Measurements from ENCODE around the gene CAMSAP1. TPM values are rescaled to one million over a fixed set of nuclear protein-coding genes. Genes with fewer than 3 reads are reported as not detected.

The CAMSAP1 gene
- total and polyA plus RNA-seq, 2 of the 4 experiments (the other 2 are of a cell fraction): 8.2 to 19.5 TPM

DNA sequence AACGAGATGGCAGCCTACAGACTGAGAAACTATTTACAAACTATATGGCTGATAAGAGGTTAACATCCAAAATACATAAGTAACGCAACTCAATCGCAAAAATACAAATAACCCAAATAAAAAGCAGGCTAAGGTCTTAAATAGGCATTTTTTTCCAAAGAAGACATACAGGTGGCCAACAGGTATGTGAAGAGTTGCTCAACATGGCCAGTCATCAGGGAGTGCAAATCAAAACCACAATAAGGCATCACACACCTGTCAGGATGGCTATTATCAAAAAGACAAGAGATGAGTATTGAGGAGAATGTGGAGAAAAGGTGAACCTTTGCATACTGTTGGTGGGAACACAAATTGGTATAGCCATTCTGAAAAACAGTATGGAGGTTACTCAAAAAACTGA, 73.5 kb downstream of the CAMSAP1 start:
- Histone ChIP-seq H4K8ac (ENCODE audit: low read depth in 2 of 2, low read length in 2 of 2) (no peak overlapping the region), H3K27ac (ENCODE audit: insufficient read depth, low read length) (no peak overlapping the region), H4K5ac (ENCODE audit: low read depth, low read length) (no peak overlapping the region), H3K14ac (replicated peaks; ENCODE audit: low read depth, low read length) (no peak overlapping the region), H3K23ac (ENCODE audit: low read depth, low read length) (no peak overlapping the region), H3K36me3 (ENCODE audit: control insufficient read depth, insufficient read depth, low read length) (peaks cover 8% of the 10 kb centered on the region; the same call in 1 of the 2 replicates), H2BK20ac (ENCODE audit: low read depth, low read length) (no peak overlapping the region), H2AK5ac (ENCODE audit: low read depth, low read length) (no peak overlapping the region), H2BK120ac (ENCODE audit: low read depth, low read length) (no peak overlapping the region), H3K18ac (ENCODE audit: low read depth, low read length) (no peak overlapping the region), H2BK5ac (ENCODE audit: low read depth, low read length, poor library complexity, severe bottlenecking) (no peak overlapping the region), H3K4ac (ENCODE audit: low read depth, low read length) (no peak overlapping the region), H3K4me2 (ENCODE audit: low read depth, low read length) (no peak overlapping the region), H4K20me1 (ENCODE audit: insufficient read depth, low read length) (peaks cover 22% of the 10 kb centered on the region), H3K27me3 (ENCODE audit: control insufficient read depth, insufficient read depth, low read length) (no peaks in the 10 kb centered on the region), H2BK15ac (ENCODE audit: low read depth, low read length) (no peak overlapping the region), H3K9me3 (ENCODE audit: control insufficient read depth, insufficient read depth, low read length) (no peaks in the 10 kb centered on the region), H3K4me3 (ENCODE audit: insufficient read depth, low read depth, low read length) (no peak overlapping the region), H3K9ac (ENCODE audit: low read depth, low read length) (no peak overlapping the region), H2AFZ (replicated peaks; ENCODE audit: low read length, poor library complexity) (no peak overlapping the region), H2AK9ac (replicated peaks; ENCODE audit: low read depth, low read length, poor library complexity) (no peak overlapping the region), H3K79me1 (ENCODE audit: low read depth in 1 of 2, low read length in 2 of 2) (peaks cover 39 to 55% of the 10 kb centered on the region in 2 experiments), H3K9me1 (ENCODE audit: insufficient read depth, low read length) (peaks cover 25% of the 10 kb centered on the region), H4K91ac (ENCODE audit: insufficient read depth, low read depth, low read length) (no peak overlapping the region), H3K4me1 (ENCODE audit: control insufficient read depth, insufficient read depth, low read length) (no peaks in the 10 kb centered on the region), H3K56ac (ENCODE audit: extremely low read depth, insufficient read depth, low read length) (no peak overlapping the region)
- ATAC-seq (ENCODE audit: low read depth): no peak
- ChIA-PET POLR2A (ENCODE audit: unreplicated experiment) (no interaction called here), CTCF (no interaction called here)
- no CpG with 5 or more reads among the region's 3 CpGs for WGBS, 2 experiments (ENCODE audit: extremely low coverage in 2 of 2, insufficient read length in 1 of 2)
- in situ Hi-C loops (cut with MboI; ENCODE audit: low sequenced_read_pairs) (no loop called here), dilution Hi-C loops (cut with HindIII; ENCODE audit: low sequenced_read_pairs, unreplicated experiment) (no loop called here), intact Hi-C loops (cut with micrococcal nuclease) (no loop called here)
- BruUV-seq (replicated peaks): no TSS peak
- TF ChIP-seq CEBPB (IDR thresholded peaks at IDR 0.05; ENCODE audit: low read depth, low read length): no peak
- TF ChIP-seq CHD1 (IDR thresholded peaks at IDR 0.05; ENCODE audit: low read depth, low read length): no peak
- no peak for TF ChIP-seq ELK1 (IDR thresholded peaks at IDR 0.05; ENCODE audit: borderline replicate concordance, low read depth, low read length)
- TF ChIP-seq, protein P1, sequence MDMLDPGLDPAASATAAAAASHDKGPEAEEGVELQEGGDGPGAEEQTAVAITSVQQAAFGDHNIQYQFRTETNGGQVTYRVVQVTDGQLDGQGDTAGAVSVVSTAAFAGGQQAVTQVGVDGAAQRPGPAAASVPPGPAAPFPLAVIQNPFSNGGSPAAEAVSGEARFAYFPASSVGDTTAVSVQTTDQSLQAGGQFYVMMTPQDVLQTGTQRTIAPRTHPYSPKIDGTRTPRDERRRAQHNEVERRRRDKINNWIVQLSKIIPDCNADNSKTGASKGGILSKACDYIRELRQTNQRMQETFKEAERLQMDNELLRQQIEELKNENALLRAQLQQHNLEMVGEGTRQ (IDR thresholded peaks at IDR 0.05; ENCODE audit: low read depth, low read length): no peak
- no peak for TF ChIP-seq FOS (IDR thresholded peaks at IDR 0.05; ENCODE audit: low read depth, low read length)
- TF ChIP-seq NFE2L2 (IDR thresholded peaks at IDR 0.05; ENCODE audit: low read depth, low read length): no peak
- no peak for TF ChIP-seq BHLHE40 (IDR thresholded peaks at IDR 0.05; ENCODE audit: low read depth, low read length)
- no peak for TF ChIP-seq MXI1 (IDR thresholded peaks at IDR 0.05; ENCODE audit: borderline replicate concordance, low read depth, low read length)
- TF ChIP-seq, protein P2, sequence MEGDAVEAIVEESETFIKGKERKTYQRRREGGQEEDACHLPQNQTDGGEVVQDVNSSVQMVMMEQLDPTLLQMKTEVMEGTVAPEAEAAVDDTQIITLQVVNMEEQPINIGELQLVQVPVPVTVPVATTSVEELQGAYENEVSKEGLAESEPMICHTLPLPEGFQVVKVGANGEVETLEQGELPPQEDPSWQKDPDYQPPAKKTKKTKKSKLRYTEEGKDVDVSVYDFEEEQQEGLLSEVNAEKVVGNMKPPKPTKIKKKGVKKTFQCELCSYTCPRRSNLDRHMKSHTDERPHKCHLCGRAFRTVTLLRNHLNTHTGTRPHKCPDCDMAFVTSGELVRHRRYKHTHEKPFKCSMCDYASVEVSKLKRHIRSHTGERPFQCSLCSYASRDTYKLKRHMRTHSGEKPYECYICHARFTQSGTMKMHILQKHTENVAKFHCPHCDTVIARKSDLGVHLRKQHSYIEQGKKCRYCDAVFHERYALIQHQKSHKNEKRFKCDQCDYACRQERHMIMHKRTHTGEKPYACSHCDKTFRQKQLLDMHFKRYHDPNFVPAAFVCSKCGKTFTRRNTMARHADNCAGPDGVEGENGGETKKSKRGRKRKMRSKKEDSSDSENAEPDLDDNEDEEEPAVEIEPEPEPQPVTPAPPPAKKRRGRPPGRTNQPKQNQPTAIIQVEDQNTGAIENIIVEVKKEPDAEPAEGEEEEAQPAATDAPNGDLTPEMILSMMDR (conservative IDR thresholded peaks at IDR 0.05; ENCODE audit: low read depth, low read length): no peak
- no peak for TF ChIP-seq SMC3 (IDR thresholded peaks at IDR 0.05; ENCODE audit: low read depth, low read length)
- TF ChIP-seq POLR2A (IDR thresholded peaks at IDR 0.05; ENCODE audit: low read depth, low read length): no peak
- TF ChIP-seq MAZ (IDR thresholded peaks at IDR 0.05; ENCODE audit: borderline replicate concordance, low read depth, low read length): no peak
- TF ChIP-seq MAFK (IDR thresholded peaks at IDR 0.05; ENCODE audit: low read depth, low read length): no peak
- DNase-seq: no peak

Measured in IMR-90 (cell line).